Measurements from ENCODE around the gene FAM219A. TPM values are rescaled to one million over a fixed set of nuclear protein-coding genes. Genes with fewer than 3 reads are reported as not detected.

The FAM219A gene
- polyA plus RNA-seq, 3 donors, result 0.61 to 15.3 (median 1.2) TPM

GRCh38 chr9:34408173-34408572 lies 50.2 kb downstream of the FAM219A start:
- Mint-ChIP-seq H3K27ac (no peak overlapping the region), H3K4me3 (no peak overlapping the region), H3K4me1 (peaks cover 4% of the 10 kb centered on the region), H3K36me3 (peaks cover 8 to 16% of the 10 kb centered on the region in 2 donors), H3K27me3 (ENCODE audit: low read depth in 3 of 3) (peaks cover 0 to 2% (median 0%) of the 10 kb centered on the region in 3 donors), H3K9me3 (no peaks in the 10 kb centered on the region)
- Histone ChIP-seq H3K27me3 (ENCODE audit: control insufficient read depth in 2 of 2, insufficient read depth in 2 of 2, low read length in 2 of 2) (no peaks in the 10 kb centered on the region), H3K27ac (ENCODE audit: low read depth in 1 of 2, low read length in 2 of 2) (no peak overlapping the region), H3K4me1 (ENCODE audit: control insufficient read depth in 1 of 2, insufficient read depth in 2 of 2, low read length in 2 of 2) (no peaks in the 10 kb centered on the region), H3K36me3 (replicated peaks in 1 of 2; ENCODE audit: control insufficient read depth in 1 of 2, insufficient read depth in 2 of 2, low read length in 2 of 2) (peaks cover 0 to 6% of the 10 kb centered on the region in 2 donors), H4K20me1 (ENCODE audit: insufficient read depth, low read length) (peaks cover 5% of the 10 kb centered on the region), H3K79me2 (ENCODE audit: insufficient read depth, low read length) (no peaks in the 10 kb centered on the region), H3K9me3 (replicated peaks in 1 of 2; ENCODE audit: control insufficient read depth in 1 of 2, insufficient read depth in 1 of 2, low read length in 2 of 2) (no peaks in the 10 kb centered on the region), H3K4me2 (replicated peaks; ENCODE audit: extremely low read depth, low read length, poor library complexity, severe bottlenecking) (no peak overlapping the region), H3K4me3 (replicated peaks in 1 of 3; ENCODE audit: low read depth in 2 of 3, low read length in 3 of 3) (no peak overlapping the region), H3K9ac (ENCODE audit: insufficient read depth, low read length, poor library complexity, severe bottlenecking) (no peak overlapping the region), H2AFZ (ENCODE audit: insufficient read depth, low read depth, low read length, poor library complexity, severe bottlenecking) (no peak overlapping the region)
- no peak for TF ChIP-seq CTCF (IDR thresholded peaks at IDR 0.05)
- 100% methylated on average over 1 of the region's 1 CpG for WGBS (ENCODE audit: insufficient coverage)
- intact Hi-C loops (cut with micrococcal nuclease), result no loop called here
- DNase-seq, result no peak

GRCh38 chr9:34406219-34406618 lies 52.2 kb downstream of the FAM219A start:
- Histone ChIP-seq H3K4me1 (ENCODE audit: control insufficient read depth in 1 of 2, insufficient read depth in 2 of 2, low read length in 2 of 2) (no peaks in the 10 kb centered on the region), H3K4me2 (replicated peaks; ENCODE audit: extremely low read depth, low read length, poor library complexity, severe bottlenecking) (no peak overlapping the region), H3K9ac (ENCODE audit: insufficient read depth, low read length, poor library complexity, severe bottlenecking) (no peak overlapping the region), H3K79me2 (ENCODE audit: insufficient read depth, low read length) (no peaks in the 10 kb centered on the region), H3K9me3 (replicated peaks in 1 of 2; ENCODE audit: control insufficient read depth in 1 of 2, insufficient read depth in 1 of 2, low read length in 2 of 2) (no peaks in the 10 kb centered on the region), H3K36me3 (replicated peaks in 1 of 2; ENCODE audit: control insufficient read depth in 1 of 2, insufficient read depth in 2 of 2, low read length in 2 of 2) (peaks cover 10 to 25% of the 10 kb centered on the region in 2 donors), H4K20me1 (ENCODE audit: insufficient read depth, low read length) (no peaks in the 10 kb centered on the region), H3K27ac (ENCODE audit: low read depth in 1 of 2, low read length in 2 of 2) (no peak overlapping the region), H3K27me3 (ENCODE audit: control insufficient read depth in 2 of 2, insufficient read depth in 2 of 2, low read length in 2 of 2) (no peaks in the 10 kb centered on the region), H3K4me3 (replicated peaks in 1 of 3; ENCODE audit: low read depth in 2 of 3, low read length in 3 of 3) (no peak overlapping the region), H2AFZ (ENCODE audit: insufficient read depth, low read depth, low read length, poor library complexity, severe bottlenecking) (no peak overlapping the region)
- Mint-ChIP-seq H3K27me3 (ENCODE audit: low read depth in 3 of 3) (no peaks in the 10 kb centered on the region), H3K4me1 (peaks cover 4% of the 10 kb centered on the region), H3K36me3 (peaks cover 19 to 32% of the 10 kb centered on the region in 2 donors), H3K9me3 (peaks cover 0 to 2% (median 0%) of the 10 kb centered on the region in 7 donors), H3K4me3 (no peak overlapping the region), H3K27ac (no peak overlapping the region)
- WGBS (ENCODE audit: insufficient coverage), result no CpG with 5 or more reads among the region's 1 CpG
- intact Hi-C loops (cut with micrococcal nuclease), result no loop called here
- no peak for DNase-seq
- no peak for TF ChIP-seq CTCF (IDR thresholded peaks at IDR 0.05)

Measured in CD14-positive monocyte (primary cell).